ENCODE results near the gene PNMA6F.
"Not testable (repeated sequence)": the region's sequence is repeated elsewhere in the genome, so short reads cannot be mapped to it uniquely, and the experiment has no call there.

Gene PNMA6F

DNA sequence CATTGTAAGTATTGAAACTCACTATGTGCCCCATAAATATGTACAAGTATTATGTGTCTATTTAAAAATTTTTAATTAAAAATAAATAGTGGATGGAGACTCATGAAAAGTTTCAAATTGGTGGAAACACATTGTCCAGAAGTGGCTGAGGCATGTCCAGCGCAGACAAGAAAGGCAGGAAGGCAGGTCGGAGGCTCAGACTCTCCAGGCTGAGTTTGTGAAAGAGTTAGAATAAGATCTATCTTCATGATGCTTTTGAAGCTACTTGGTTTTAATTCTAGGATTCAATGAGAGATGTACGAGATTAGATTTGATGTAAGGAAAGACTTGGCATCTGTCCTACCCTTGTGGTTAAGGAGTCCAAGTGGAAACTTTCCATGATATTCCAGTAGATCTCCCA lies 19.8 kb downstream of the PNMA6F start:
- DNase-seq = no peak

DNA sequence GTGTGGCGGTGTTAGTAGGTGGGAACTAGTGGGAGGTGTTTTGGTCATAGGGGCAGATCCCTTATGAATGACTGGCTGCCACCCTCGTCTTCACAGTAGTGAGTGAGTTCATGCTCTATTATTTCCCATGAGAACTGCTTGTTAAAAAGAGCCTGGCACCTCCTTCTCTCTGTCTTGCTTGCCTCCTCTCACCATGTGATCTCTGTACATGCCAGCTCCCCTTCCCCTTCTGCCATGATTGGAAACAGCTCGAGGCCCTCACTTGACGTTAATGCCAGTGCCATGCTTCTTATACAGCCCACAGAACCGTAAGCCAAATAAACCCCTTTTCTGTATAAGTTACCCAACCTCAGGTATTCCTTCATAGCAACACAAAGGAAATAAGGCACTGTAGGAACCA lies 21.7 kb downstream of the PNMA6F start:
- no peak for DNase-seq

DNA sequence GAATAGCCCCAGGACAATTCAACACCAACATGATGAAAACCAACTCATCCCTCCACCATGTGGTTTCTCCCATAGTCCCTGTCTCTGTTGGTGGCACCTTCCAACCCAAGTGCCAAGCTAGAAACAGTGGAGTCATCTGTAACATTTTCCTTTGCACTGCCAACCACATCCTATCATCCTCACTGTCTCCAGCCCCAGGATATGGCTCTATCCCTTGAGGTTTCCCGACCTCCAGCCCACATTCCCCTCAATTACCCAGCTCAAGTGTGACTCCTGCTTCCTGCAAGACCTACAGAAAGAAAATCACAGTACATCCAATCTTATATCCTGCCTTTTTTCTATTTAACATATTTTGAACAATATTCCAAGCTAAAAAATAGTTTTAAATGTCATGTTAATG lies 24.2 kb downstream of the PNMA6F start:
- no peak for DNase-seq

DNA sequence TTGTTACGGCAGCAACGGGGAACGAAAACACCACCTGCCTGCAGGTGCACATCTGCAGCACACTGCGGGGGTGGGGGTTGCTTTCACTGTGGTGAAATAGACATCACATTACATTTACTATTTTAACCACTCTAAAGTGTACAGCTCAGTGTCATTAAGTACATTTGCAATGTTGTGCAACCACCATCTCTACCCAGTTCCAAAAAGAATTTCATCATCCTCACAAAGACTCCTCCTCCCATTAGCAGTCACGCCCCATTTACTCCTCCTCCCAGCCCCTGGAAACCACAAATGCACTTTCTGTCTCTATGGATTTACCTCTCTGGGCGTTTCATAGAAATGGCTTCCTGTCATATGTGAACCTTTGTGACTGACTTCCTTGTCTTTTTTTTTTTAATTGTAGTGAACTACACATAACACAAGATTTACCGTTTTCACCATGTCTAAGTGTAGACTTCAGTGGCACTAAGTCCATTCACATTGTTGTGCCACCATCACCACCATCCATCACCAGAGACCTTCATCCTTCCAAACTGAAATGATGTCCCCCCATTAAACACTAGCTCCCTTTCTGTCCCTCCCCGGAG lies 28.0 kb downstream of the PNMA6F start:
- not testable (repeated sequence) for DNase-seq

DNA sequence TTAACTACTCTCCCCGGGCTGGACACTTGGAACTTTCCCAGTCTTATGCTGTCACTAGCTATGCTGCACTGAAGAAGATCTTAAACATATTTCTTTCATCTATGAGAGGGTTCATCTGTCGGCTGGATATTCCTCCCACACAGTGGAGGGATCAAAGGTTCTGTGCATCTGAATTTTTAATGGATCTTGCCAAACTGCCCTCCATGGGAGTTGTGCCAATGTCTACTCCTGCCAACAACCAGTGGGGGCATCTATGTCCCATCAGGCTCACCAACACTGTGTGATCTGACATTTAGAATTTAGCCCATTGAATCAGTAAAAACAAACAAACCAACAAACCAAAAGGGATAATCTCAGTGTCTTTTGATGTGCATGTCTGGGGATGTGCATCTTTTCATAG lies 32.8 kb downstream of the PNMA6F start:
- not testable (repeated sequence) for DNase-seq

DNA sequence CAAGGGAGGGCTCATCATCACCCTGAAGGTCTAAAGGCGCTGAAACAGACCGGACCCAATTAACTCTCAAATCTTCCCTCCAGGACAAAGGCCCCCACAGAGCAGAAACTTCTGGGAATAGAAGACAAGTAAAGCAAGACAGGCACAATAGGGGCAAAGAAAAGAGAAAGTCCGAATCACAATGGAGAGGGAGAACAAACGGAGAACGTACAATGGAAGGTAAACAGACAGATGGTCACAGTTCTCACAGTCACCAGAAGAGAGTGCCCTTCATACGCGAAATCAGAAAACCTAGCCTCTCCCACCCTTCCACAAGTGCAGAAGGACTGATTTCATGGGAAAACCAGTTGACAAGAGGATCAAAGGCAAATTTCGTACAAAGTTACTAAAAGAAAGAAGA lies 35.9 kb downstream of the PNMA6F start:
- DNase-seq = not testable (repeated sequence)

DNA sequence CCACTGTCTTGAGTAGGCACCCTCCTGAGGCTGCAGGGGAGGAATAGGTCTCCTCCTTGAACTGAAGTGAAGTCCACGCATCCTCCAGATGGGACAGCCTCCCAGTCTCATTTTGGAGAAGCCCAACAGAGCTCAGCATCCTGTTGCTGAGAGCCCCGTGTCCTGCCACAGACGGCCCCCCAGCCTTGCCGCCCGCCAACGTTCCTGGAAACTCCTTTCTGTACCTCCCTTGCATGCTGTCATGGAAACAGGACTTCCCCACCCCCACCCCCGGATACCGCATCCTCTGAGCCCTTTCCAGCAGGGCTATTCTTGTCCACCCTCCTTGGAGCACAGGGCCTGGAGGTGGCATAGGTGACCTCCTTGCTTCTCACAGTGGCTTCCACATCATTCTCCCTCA lies 37.6 kb downstream of the PNMA6F start:
- not testable (repeated sequence) for DNase-seq

DNA sequence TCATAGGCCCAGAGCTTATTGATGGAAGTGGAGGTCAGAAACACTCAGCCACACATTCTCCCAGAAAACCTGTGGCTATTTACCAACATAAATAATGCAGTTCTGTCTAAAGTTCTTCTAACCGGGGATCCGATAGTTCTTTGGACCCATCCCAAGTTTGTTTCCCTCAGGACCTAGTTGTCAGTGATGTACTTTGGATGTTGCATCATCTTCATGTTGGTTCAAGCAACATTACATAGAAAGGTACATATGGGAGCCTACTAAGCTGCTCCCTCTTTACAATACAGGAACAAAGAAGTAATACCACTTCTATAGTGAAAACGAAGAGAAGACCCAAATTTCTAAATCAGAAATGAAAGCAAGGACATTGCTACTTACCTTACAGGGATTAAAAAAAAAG lies 39.8 kb downstream of the PNMA6F start:
- not testable (repeated sequence) for DNase-seq

DNA sequence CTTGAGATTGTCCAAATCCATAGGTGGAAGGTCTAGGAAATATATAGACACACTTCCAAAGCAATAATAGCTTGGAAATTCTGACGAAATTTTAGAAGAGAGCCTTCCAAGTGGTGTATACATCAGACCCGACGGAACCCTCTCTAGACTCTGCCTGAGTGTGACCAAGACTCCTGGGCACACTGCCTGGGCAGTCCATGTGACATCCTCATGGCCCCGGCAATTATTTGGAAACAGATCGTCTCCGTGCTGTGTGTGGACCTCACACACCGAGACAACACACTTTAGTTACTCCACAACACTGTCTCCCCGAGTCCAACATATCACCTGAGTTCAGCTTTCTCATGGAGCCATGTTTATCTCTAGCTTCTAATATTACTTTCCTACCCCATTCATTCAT lies 42.3 kb downstream of the PNMA6F start:
- DNase-seq = not testable (repeated sequence)

DNA sequence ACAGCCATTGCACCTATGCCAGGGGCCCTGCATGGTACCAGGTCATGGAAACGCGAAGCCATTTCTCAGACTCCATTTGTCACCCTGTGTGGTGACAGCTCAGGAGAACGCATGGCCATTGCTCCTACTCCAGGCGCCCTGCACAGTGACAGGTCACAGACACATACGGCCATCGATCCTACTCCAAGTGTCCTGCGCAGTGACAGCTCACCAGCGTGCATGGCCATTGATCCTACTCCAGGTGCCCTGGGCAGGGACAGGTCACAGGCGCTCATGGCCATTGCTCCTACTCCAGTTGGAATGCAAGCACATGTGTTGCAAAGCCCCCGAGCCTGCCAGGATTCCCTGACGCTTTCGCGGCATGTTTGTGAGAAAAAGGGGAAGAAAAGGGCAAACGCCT lies 45.5 kb downstream of the PNMA6F start:
- not testable (repeated sequence) for DNase-seq

DNA sequence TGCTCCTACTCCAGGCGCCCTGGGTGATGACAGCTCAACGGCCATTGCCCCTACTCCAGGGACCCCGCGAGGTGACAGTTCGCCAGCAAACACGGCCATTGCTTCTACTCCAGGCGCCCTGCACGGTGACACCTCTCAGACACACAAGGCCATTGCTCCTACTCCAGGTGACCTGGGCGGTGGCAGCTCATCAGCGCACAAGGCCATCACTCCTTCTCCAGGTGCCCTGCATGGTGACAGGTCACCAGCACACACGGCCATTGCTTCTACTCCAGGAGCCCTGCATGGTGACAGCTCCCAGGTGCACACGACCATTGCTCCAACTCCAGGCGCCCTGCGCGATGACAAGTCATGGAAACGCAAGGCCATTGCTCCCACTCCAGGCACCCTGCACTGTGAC lies 46.1 kb downstream of the PNMA6F start:
- not testable (repeated sequence) for DNase-seq

DNA sequence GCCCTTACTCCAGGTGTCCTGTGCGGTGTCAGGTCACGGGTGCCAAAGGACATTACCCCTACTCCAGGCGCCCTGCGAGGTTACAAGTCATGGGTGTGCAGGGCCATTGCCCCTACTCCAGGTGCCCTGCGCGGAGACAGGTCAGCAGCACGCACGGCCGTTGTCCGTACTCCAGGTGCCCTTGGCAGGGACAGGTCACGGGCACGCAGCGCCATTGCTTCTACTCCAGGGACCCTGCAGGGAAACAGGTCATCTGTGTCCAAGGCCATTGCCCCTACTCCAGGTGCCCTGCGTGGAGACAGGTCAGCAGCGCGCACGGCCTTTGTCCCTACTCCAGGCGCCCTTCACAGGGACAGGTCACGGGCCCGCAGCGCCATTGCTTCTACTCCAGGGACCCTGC lies 49.0 kb downstream of the PNMA6F start:
- DNase-seq = not testable (repeated sequence)

DNA sequence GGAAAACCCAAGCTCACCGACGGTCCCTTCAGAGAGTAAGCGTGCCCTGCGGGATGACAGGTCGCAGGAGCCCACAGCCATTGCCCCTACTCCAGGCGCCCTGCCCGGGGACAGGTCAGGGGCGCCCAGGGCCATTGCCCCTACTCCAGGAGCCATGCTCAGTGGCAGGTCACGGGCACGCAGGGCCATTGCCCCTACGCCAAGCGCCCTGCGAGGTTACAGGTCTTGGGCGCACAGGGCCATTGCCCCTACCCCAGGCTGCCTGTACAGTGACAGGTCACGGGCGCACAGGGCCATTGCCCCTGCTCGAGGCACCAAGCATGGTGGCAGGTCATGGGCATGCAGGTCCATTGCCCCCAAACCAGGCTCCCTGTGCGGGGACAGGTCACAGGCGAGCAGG lies 49.5 kb downstream of the PNMA6F start:
- not testable (repeated sequence) for DNase-seq

Data from NCI-H2081 treated with DMSO at 0.1 percent for 48 hours (cell line).